Caco-2 (cell line): ENCODE measurements around the gene S1PR3. TPM values are rescaled to one million over a fixed set of nuclear protein-coding genes. Genes with fewer than 3 reads are reported as not detected.

ENCODE experiments used
- BruUV-seq: library from RNA; stranded (reverse); fragments of 400-500 nt; replicated peaks from 2 replicates; lab custom pipeline; 2021; lab: Mats Ljungman, UMichigan
- CTCF ChIA-PET: fragments of 300-600 bp; sonication (Branson Sonifier 250); formaldehyde crosslinking; loops from one replicate; lab custom pipeline; 2022; ENCODE audit warnings: antibody characterized with exemption; lab: Charles Lee
- POLR2A ChIA-PET: fragments of 300-600 bp; sonication (Branson Sonifier 250); formaldehyde crosslinking; loops from one replicate; lab custom pipeline; 2022; ENCODE audit warnings: antibody characterized with exemption; lab: Charles Lee
- DNase-seq, 2 experiments: peaks; one replicate each; pipeline versions ENCODE4 v3.0.0 to v3.0.0-alpha.2; 2020 to 2022
- H3K27me3 ChIP-seq: replicated peaks from 2 replicates; pipeline ENCODE4 v1.6.0; 2011; ENCODE audit warnings: low read length; ENCODE audit not compliant: control insufficient read depth, insufficient read depth
- H3K36me3 ChIP-seq: 2 replicates; pipeline ENCODE4 v1.5.1; 2011; ENCODE audit warnings: low read length; ENCODE audit not compliant: control insufficient read depth, insufficient read depth
- H3K4me1 ChIP-seq: fragments of 250-450 bp; sonication (Bioruptor Pico); 2 replicates; pipeline ENCODE4 v1.5.1; 2020; ENCODE audit warnings: mild to moderate bottlenecking
- H3K4me3 ChIP-seq: 2 replicates; pipeline ENCODE4 v1.5.1; 2011; ENCODE audit warnings: low read depth, mild to moderate bottlenecking, control low read depth, low read length
- H3K9me3 ChIP-seq: fragments of 250-450 bp; sonication (Bioruptor Pico); 2 replicates; pipeline ENCODE4 v1.5.1; 2020; ENCODE audit warnings: mild to moderate bottlenecking, moderate library complexity
- H3K27ac Mint-ChIP-seq: one replicate; pipeline ENCODE4 v1.8.0; 2022; ENCODE audit warnings: mixed read lengths; ENCODE audit not compliant: unreplicated experiment
- H3K27me3 Mint-ChIP-seq: one replicate; pipeline ENCODE4 v1.8.0; 2022; ENCODE audit warnings: mixed read lengths; ENCODE audit not compliant: insufficient read depth, unreplicated experiment
- H3K36me3 Mint-ChIP-seq: one replicate; pipeline ENCODE4 v1.8.0; 2022; ENCODE audit warnings: mild to moderate bottlenecking, mixed read lengths; ENCODE audit not compliant: insufficient read depth, unreplicated experiment
- H3K4me1 Mint-ChIP-seq: one replicate; pipeline ENCODE4 v1.8.0; 2022; ENCODE audit warnings: low read depth, mixed read lengths; ENCODE audit not compliant: unreplicated experiment
- H3K4me3 Mint-ChIP-seq: one replicate; pipeline ENCODE4 v1.8.0; 2022; ENCODE audit warnings: mild to moderate bottlenecking, moderate library complexity, mixed read lengths; ENCODE audit not compliant: unreplicated experiment
- H3K9me3 Mint-ChIP-seq: one replicate; pipeline ENCODE4 v1.8.0; 2022; ENCODE audit warnings: mixed read lengths; ENCODE audit not compliant: unreplicated experiment
- intact Hi-C: fragments of 100-400 bp; cut with micrococcal nuclease; formaldehyde crosslinking; loops from one replicate; pipeline ENCODE4 v1.10.0; 2022; ENCODE audit not compliant: unreplicated experiment
- total RNA-seq: library from RNA; stranded (reverse); gene quantifications from 2 replicates; pipeline ENCODE4 v1.2.3, GENCODE V29; 2022
- TF ChIP-seq, protein P1 (sequence below), 2 experiments: fragments of 200-600 bp in 1 of 2; IDR thresholded peaks; 1 replicate in 1 of 2; 2 replicates in 1 of 2; pipeline versions ENCODE4 v1.5.1 to v1.8.0; 2011 to 2022; ENCODE audit warnings: antibody characterized with exemption in 1 of 2, control low read depth in 1 of 2, inconsistent platforms in 1 of 2, low read depth in 1 of 2, low read length in 1 of 2, mild to moderate bottlenecking in 1 of 2, moderate library complexity in 1 of 2; ENCODE audit not compliant: insufficient read depth in 1 of 2, severe bottlenecking in 1 of 2, unreplicated experiment in 1 of 2

The S1PR3 gene
- total RNA-seq, 1 experiment from 2014 or later = 1.00 TPM

DNA sequence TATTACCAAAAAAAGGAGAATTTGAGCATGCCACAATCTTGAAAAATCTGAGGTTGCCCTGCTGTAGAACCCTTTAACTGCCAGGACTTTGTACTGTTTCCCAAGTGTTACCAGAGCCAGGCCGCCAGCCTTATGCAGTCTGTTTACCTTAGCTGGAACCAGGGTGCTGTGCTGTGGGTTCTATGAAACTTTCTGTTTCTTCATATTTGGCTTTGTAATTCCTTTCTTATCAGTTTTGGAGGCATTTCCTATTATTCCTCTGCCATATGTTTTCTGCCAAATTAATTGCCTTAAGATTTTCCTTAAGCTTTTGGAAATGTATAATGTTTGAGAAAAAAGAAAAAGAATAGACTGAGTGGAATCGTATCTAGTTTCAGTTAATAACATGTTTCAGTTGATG, 2.1 kb downstream of the S1PR3 start:
- Mint-ChIP-seq H3K27ac (no peak overlapping the region), H3K4me1 (no peaks in the 10 kb centered on the region), H3K36me3 (no peaks in the 10 kb centered on the region), H3K27me3 (no peaks in the 10 kb centered on the region), H3K4me3 (no peak overlapping the region), H3K9me3 (no peaks in the 10 kb centered on the region)
- POLR2A ChIA-PET = no interaction called here
- no TSS peak for BruUV-seq
- H3K4me1 ChIP-seq = no peaks in the 10 kb centered on the region
- no peaks in the 10 kb centered on the region for H3K9me3 ChIP-seq
- no peak for DNase-seq
- no peaks in the 10 kb centered on the region for H3K27me3 ChIP-seq
- CTCF ChIA-PET = no interaction called here
- H3K4me3 ChIP-seq = no peak overlapping the region
- H3K36me3 ChIP-seq = no peaks in the 10 kb centered on the region
- intact Hi-C loops = no loop called here
- TF ChIP-seq, protein P1, sequence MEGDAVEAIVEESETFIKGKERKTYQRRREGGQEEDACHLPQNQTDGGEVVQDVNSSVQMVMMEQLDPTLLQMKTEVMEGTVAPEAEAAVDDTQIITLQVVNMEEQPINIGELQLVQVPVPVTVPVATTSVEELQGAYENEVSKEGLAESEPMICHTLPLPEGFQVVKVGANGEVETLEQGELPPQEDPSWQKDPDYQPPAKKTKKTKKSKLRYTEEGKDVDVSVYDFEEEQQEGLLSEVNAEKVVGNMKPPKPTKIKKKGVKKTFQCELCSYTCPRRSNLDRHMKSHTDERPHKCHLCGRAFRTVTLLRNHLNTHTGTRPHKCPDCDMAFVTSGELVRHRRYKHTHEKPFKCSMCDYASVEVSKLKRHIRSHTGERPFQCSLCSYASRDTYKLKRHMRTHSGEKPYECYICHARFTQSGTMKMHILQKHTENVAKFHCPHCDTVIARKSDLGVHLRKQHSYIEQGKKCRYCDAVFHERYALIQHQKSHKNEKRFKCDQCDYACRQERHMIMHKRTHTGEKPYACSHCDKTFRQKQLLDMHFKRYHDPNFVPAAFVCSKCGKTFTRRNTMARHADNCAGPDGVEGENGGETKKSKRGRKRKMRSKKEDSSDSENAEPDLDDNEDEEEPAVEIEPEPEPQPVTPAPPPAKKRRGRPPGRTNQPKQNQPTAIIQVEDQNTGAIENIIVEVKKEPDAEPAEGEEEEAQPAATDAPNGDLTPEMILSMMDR (IDR thresholded peaks at IDR 0.05; ENCODE audit: insufficient read depth in 1 of 2, low read depth in 1 of 2, low read length in 1 of 2, severe bottlenecking in 1 of 2, unreplicated experiment in 1 of 2) = no peak

DNA sequence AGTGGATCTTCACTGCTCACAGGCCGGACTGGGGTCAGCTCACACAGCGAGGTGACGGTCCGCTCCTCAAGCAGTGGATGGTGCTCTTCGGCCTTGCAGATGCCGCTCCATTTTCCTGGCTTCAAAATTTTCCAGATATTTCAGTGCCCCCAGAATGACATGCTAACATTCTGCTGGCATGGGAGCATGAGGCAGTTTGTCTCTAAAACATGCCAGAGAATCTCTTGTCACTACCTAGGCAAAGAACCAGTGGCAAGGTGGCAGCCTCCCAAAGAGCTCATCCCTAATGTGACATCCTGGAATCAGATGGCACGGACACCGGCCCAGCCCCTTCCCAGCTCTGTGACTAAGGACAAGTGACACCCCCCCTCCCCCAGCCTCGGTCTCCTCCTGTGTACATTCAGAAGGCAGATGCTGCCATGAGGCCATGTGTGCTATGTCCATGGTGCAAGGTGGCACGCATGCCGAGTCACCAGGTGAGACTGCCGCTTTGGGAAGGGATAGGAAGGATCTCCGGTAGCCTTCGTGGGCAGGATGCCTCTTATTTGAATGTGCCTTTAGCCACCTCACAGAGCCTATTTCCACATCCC, 2.7 kb downstream of the S1PR3 start:
- BruUV-seq = no TSS peak
- H3K4me1 Mint-ChIP-seq = no peaks in the 10 kb centered on the region
- CTCF ChIA-PET = no interaction called here
- DNase-seq = no peak
- no peak overlapping the region for H3K4me3 Mint-ChIP-seq
- no peaks in the 10 kb centered on the region for H3K27me3 Mint-ChIP-seq
- intact Hi-C loops = no loop called here
- TF ChIP-seq, protein P1 (IDR thresholded peaks at IDR 0.05; ENCODE audit: insufficient read depth in 1 of 2, low read depth in 1 of 2, low read length in 1 of 2, severe bottlenecking in 1 of 2, unreplicated experiment in 1 of 2) = no peak
- H3K27ac Mint-ChIP-seq = no peak overlapping the region
- Histone ChIP-seq H3K27me3 (no peaks in the 10 kb centered on the region), H3K4me3 (no peak overlapping the region), H3K36me3 (no peaks in the 10 kb centered on the region), H3K4me1 (no peaks in the 10 kb centered on the region), H3K9me3 (no peaks in the 10 kb centered on the region)
- no peaks in the 10 kb centered on the region for H3K36me3 Mint-ChIP-seq
- POLR2A ChIA-PET = no interaction called here
- H3K9me3 Mint-ChIP-seq = no peaks in the 10 kb centered on the region

DNA sequence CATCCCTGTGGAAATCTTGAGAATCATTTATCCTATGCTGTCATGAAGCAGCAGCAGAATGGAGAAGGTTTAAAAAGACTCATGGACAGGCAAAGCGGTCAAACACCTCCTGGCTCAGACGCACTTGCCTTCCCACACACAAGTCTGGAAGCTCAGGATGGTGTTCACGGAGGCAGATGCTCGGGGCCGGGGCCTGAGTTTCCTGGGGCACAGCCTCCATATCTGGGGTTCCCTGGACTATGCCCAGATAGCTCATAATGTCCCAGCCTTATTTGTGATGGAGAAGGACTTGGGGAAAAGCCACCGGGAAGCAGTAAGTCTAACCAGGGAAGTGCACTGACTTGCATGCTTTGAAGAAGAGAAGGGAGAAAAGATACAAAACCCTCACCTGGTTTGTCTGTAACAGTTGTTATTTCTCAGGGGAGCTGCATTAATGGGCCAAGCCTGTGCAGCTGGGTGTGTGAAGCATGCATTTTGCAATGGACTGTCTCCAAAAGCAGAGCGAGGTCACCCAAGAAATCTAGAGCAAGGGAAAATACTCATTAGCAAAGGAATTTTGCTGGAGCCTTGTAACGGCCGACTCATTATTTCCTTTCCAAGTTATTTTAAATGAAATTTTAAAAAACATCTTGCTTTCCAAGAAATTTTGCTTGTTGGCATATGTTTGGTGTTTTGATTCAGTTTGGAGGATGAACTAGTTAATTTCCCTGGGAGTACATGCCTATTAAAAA, 3.4 kb downstream of the S1PR3 start:
- TF ChIP-seq, protein P1 (IDR thresholded peaks at IDR 0.05; ENCODE audit: insufficient read depth in 1 of 2, low read depth in 1 of 2, low read length in 1 of 2, severe bottlenecking in 1 of 2, unreplicated experiment in 1 of 2) = no peak
- Histone ChIP-seq H3K4me3 (no peak overlapping the region), H3K36me3 (no peaks in the 10 kb centered on the region), H3K9me3 (no peaks in the 10 kb centered on the region), H3K4me1 (no peaks in the 10 kb centered on the region), H3K27me3 (no peaks in the 10 kb centered on the region)
- no peak for DNase-seq
- intact Hi-C loops = no loop called here
- H3K36me3 Mint-ChIP-seq = no peaks in the 10 kb centered on the region
- BruUV-seq = no TSS peak
- ChIA-PET CTCF (no interaction called here), POLR2A (no interaction called here)
- H3K27me3 Mint-ChIP-seq = no peaks in the 10 kb centered on the region
- H3K4me1 Mint-ChIP-seq = no peaks in the 10 kb centered on the region
- H3K9me3 Mint-ChIP-seq = no peaks in the 10 kb centered on the region
- no peak overlapping the region for H3K27ac Mint-ChIP-seq
- H3K4me3 Mint-ChIP-seq = no peak overlapping the region
